Heart left ventricle (tissue), 13 donors: ENCODE data around the gene CLASP2.

ENCODE experiments used
- CTCF ChIP-seq, 12 donors: fragments of 200-600 bp; sonication (generic) in 4 of 12; IDR thresholded peaks; one replicate each; pipeline versions ENCODE4 v1.5.0 to v1.8.0; 2018 to 2022; ENCODE audit warnings: antibody characterized with exemption in 12 of 12, mild to moderate bottlenecking in 5 of 12
- POLR2A ChIP-seq, 2 donors: fragments of 450-650 bp; IDR thresholded peaks; one replicate each; pipeline ENCODE4 v1.6.1; 2017; ENCODE audit warnings: antibody characterized with exemption in 2 of 2, mild to moderate bottlenecking in 2 of 2, moderate library complexity in 2 of 2
- donor health status: ischemic (EF 13 %, LVEDD 7.1; RV severe dilation, severe dysfunction).
- donor health status: DM: no; HTN: yes; CAD: no.
- donor health status: DM: no; HTN: no; CAD: no.
- donor health status: ischemic (EF 25% LVEDD 6.9; RV normal size, moderate dysfunction).
- donor health status: ischemic (EF 25% LVEDD 5.7; RV mildly dilated, moderate dysfunction).
- donor health status: ischemic (EF 35%, LVEDD 5.7; RV mildly dilated, moderate dysfunction).
- donor health status: nonischemic (EF 11% LVEDD 7.7; RV severe dilation, severe dysfunction).
- donor health status: DM: yes; HTN: yes; CAD: no.
- donor health status: PGD.
- donor health status: ischemic (EF 29% LVEDD 5.4; RV normal size, mild dysfunction).
- donor health status: nonischemic (EF 23%, LVEDD 6.1; RV moderate dilation, normal function).

- TF ChIP-seq CTCF (IDR thresholded peaks at IDR 0.05) (peak in 2 of 12 donors; percentile 12 to 15), POLR2A (IDR thresholded peaks at IDR 0.05) (no peak)
Measured at GRCh38 chr3:33732394-33732793, 14.3 kb upstream of the CLASP2 start.
